Measurements from ENCODE around the gene PRTFDC1. TPM values are rescaled to one million over a fixed set of nuclear protein-coding genes. Genes with fewer than 3 reads are reported as not detected.

Gene PRTFDC1
- total RNA-seq, 4 donors from 2014 or later, result 0.31 to 5.4 (median 2.3) TPM; not detected in 1

GRCh38 chr10:24853661-24854060, 98.7 kb downstream of the PRTFDC1 start:
- Histone ChIP-seq H3K27ac (no peak overlapping the region), H3K27me3 (no peaks in the 10 kb centered on the region), H3K36me3 (no peaks in the 10 kb centered on the region), H3K9me3 (no peaks in the 10 kb centered on the region), H3K4me1 (no peaks in the 10 kb centered on the region), H3K4me3 (no peak overlapping the region)
- intact Hi-C loops (cut with DNase I; ENCODE audit: low total_unique reads), result no loop called here
- no peak for ATAC-seq
- TF ChIP-seq POLR2A (IDR thresholded peaks at IDR 0.05) (no peak), CTCF (IDR thresholded peaks at IDR 0.05 in 4 of 5, conservative IDR thresholded peaks at IDR 0.05 in 1 of 5) (no peak)
- in situ Hi-C loops (cut with MboI; ENCODE audit: low sequenced_read_pairs in 4 of 4), result no loop called here
- no peak for DNase-seq

DNA sequence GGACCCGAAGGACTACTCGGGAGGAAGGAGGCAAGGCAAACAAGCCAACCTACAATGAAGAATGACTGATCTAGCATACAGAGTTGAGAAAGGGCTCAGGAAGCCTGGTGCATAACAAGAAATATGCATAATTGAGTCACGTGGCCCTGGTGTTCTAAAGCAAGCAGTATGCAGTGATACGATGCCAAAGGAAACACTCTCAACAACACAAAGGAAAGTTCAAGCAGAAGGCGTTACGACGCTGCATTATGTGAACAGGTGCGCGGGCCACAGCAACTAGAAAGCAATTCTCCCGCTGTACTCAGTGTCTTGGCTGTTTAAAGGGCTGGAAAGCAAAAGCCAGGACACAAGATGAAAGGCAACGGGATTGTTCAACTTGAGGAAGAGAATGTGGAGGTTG, 100.8 kb downstream of the PRTFDC1 start:
- no peak overlapping the region for H3K4me3 ChIP-seq
- TF ChIP-seq POLR2A (IDR thresholded peaks at IDR 0.05), result no peak
- no peak for TF ChIP-seq CTCF (IDR thresholded peaks at IDR 0.05 in 4 of 5, conservative IDR thresholded peaks at IDR 0.05 in 1 of 5)
- no peaks in the 10 kb centered on the region for H3K27me3 ChIP-seq
- no peaks in the 10 kb centered on the region for H3K36me3 ChIP-seq
- H3K27ac ChIP-seq, result no peak overlapping the region
- intact Hi-C loops (cut with DNase I; ENCODE audit: low total_unique reads) (no loop called here), in situ Hi-C loops (cut with MboI; ENCODE audit: low sequenced_read_pairs in 4 of 4) (no loop called here)
- ATAC-seq (no peak), DNase-seq (no peak)
- no peaks in the 10 kb centered on the region for H3K4me1 ChIP-seq
- H3K9me3 ChIP-seq, result no peaks in the 10 kb centered on the region

DNA sequence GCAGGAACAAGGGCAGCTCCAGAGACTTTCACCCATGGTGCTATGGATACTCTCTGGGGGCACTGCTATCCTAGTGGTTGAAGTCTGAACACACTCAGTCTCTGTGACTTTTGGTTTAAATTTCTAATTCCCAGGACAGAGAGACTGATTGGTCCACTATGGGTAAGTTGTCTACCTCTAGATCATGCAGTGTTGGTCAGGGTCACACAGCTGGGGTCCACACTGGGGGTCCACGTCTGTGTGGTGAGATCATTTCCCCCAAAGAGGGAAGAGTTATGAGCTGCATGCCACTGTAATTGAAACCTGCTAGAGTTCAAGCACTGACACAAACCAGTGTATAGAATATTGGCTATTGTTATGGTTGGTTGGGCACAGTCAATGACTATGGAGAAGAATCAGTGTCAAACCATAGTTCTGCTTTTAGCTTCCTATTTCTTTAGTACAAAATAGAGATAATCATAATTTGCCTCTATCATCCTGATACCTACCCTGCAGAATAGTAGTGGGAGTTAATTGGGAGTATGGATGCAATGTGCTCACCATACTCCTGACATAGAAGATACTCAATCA, 101.6 kb downstream of the PRTFDC1 start:
- Histone ChIP-seq H3K36me3 (no peaks in the 10 kb centered on the region), H3K27ac (no peak overlapping the region), H3K9me3 (no peaks in the 10 kb centered on the region), H3K4me1 (no peaks in the 10 kb centered on the region), H3K27me3 (no peaks in the 10 kb centered on the region), H3K4me3 (no peak overlapping the region)
- DNase-seq (no peak), ATAC-seq (no peak)
- TF ChIP-seq CTCF (IDR thresholded peaks at IDR 0.05 in 4 of 5, conservative IDR thresholded peaks at IDR 0.05 in 1 of 5) (no peak), POLR2A (IDR thresholded peaks at IDR 0.05) (no peak)
- in situ Hi-C loops (cut with MboI; ENCODE audit: low sequenced_read_pairs in 4 of 4) (no loop called here), intact Hi-C loops (cut with DNase I; ENCODE audit: low total_unique reads) (no loop called here)

- DNase-seq (no peak), ATAC-seq (no peak)
- Histone ChIP-seq H3K36me3 (no peaks in the 10 kb centered on the region), H3K27ac (no peak overlapping the region), H3K4me1 (no peaks in the 10 kb centered on the region), H3K9me3 (no peaks in the 10 kb centered on the region), H3K4me3 (no peak overlapping the region), H3K27me3 (no peaks in the 10 kb centered on the region)
- TF ChIP-seq POLR2A (IDR thresholded peaks at IDR 0.05), result no peak
- in situ Hi-C loops (cut with MboI; ENCODE audit: low sequenced_read_pairs in 4 of 4) (no loop called here), intact Hi-C loops (cut with DNase I; ENCODE audit: low total_unique reads) (no loop called here)
Measured at GRCh38 chr10:24849501-24850299, 102.7 kb downstream of the PRTFDC1 start.

DNA sequence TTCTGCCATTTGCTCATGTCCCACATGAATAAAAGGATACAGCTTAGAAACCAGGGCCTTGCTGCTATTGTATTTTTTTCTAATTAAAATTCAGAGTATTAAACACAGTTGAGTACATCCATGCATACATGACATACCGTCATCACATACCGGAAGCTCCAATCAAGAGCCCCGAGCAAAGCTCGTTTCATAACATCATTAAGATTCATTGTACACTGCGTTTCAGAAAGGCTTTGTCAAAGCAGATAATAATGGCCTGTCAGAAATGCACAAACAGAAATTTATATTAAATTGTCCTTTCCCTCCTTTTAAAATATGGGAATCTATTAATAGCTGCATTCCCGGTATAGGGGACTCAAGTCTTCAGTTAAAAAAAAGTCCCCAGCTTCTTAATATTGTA, 103.4 kb downstream of the PRTFDC1 start:
- no peak for DNase-seq
- H3K27me3 ChIP-seq, result no peaks in the 10 kb centered on the region
- ATAC-seq, result no peak
- TF ChIP-seq POLR2A (IDR thresholded peaks at IDR 0.05) (no peak), CTCF (IDR thresholded peaks at IDR 0.05 in 4 of 5, conservative IDR thresholded peaks at IDR 0.05 in 1 of 5) (no peak)
- no peak overlapping the region for H3K27ac ChIP-seq
- in situ Hi-C loops (cut with MboI; ENCODE audit: low sequenced_read_pairs in 4 of 4), result no loop called here
- no peaks in the 10 kb centered on the region for H3K4me1 ChIP-seq
- intact Hi-C loops (cut with DNase I; ENCODE audit: low total_unique reads), result no loop called here
- H3K4me3 ChIP-seq, result no peak overlapping the region
- H3K36me3 ChIP-seq, result no peaks in the 10 kb centered on the region
- no peaks in the 10 kb centered on the region for H3K9me3 ChIP-seq
